Retinal pigment epithelial cell (primary cell): ENCODE data around the gene FRMD4A.

Source experiments
- DNase-seq: peaks from one replicate; pipeline ENCODE4 v3.0.0-alpha.2; 2010; ENCODE audit warnings: low read depth
- H3K4me3 ChIP-seq: 2 replicates; pipeline ENCODE4 v1.5.1; 2011; ENCODE audit warnings: mild to moderate bottlenecking, low read length, control low read depth, moderate library complexity
- CTCF ChIP-seq: conservative IDR thresholded peaks from 2 replicates; pipeline ENCODE4 v1.5.1; 2011; ENCODE audit warnings: low read depth, low read length, control low read depth, inconsistent platforms

Gene FRMD4A

GRCh38 chr10:13990946-13991345 lies 339.8 kb downstream of the FRMD4A start:
- TF ChIP-seq CTCF = no peak
- no peak for DNase-seq
- no peak overlapping the region for H3K4me3 ChIP-seq

GRCh38 chr10:13990392-13990805 lies 340.3 kb downstream of the FRMD4A start:
- no peak for TF ChIP-seq CTCF
- H3K4me3 ChIP-seq = no peak overlapping the region
- DNase-seq = no peak

- DNase-seq = no peak
- no peak overlapping the region for H3K4me3 ChIP-seq
- no peak for TF ChIP-seq CTCF
Measured at GRCh38 chr10:13989616-13990015, 341.1 kb downstream of the FRMD4A start.

- no peak for DNase-seq
- no peak overlapping the region for H3K4me3 ChIP-seq
- TF ChIP-seq CTCF = no peak
Measured at GRCh38 chr10:13987446-13987845, 343.3 kb downstream of the FRMD4A start.

GRCh38 chr10:13984647-13985155 lies 346.0 kb downstream of the FRMD4A start:
- TF ChIP-seq CTCF = no peak
- H3K4me3 ChIP-seq = no peak overlapping the region
- no peak for DNase-seq

GRCh38 chr10:13983035-13983434 lies 347.7 kb downstream of the FRMD4A start:
- no peak for DNase-seq
- TF ChIP-seq CTCF = no peak
- H3K4me3 ChIP-seq = no peak overlapping the region

- no peak for TF ChIP-seq CTCF
- no peak for DNase-seq
- no peak overlapping the region for H3K4me3 ChIP-seq
Measured at GRCh38 chr10:13978533-13979115, 352.1 kb downstream of the FRMD4A start.
